Smooth muscle cell (in vitro differentiated cells): Measurements from ENCODE around the gene ATG16L2. TPM values are rescaled to one million over a fixed set of nuclear protein-coding genes. Genes with fewer than 3 reads are reported as not detected.

Source experiments
- DNase-seq: peaks from one replicate; lab custom pipeline; 2025; ENCODE audit not compliant: unreplicated experiment; lab: John Stamatoyannopoulos, UW
- H2AFZ ChIP-seq: fragments of 200-600 bp; sonication (generic); 2 replicates; pipeline ENCODE4 v1.6.0; 2016; ENCODE audit warnings: antibody characterized with exemption, low read depth, mild to moderate bottlenecking
- H3F3A ChIP-seq: fragments of 200-600 bp; sonication (generic); 2 replicates; pipeline ENCODE4 v1.6.0; 2017; ENCODE audit warnings: antibody characterized with exemption, low read depth
- H3K27ac ChIP-seq: fragments of 200-600 bp; sonication (generic); 2 replicates; pipeline ENCODE4 v1.5.1; 2016; ENCODE audit warnings: low read depth, mild to moderate bottlenecking
- H3K27me3 ChIP-seq: fragments of 200-600 bp; sonication (generic); 2 replicates; pipeline ENCODE4 v1.6.1; 2016; ENCODE audit warnings: low read depth, mild to moderate bottlenecking
- H3K36me3 ChIP-seq: fragments of 200-600 bp; sonication (generic); 2 replicates; pipeline ENCODE4 v1.5.1; 2016; ENCODE audit warnings: low read depth
- H3K4me1 ChIP-seq: fragments of 200-600 bp; sonication (generic); 2 replicates; pipeline ENCODE4 v1.5.1; 2016; ENCODE audit warnings: low read depth
- H3K4me2 ChIP-seq: fragments of 200-600 bp; sonication (generic); 2 replicates; pipeline ENCODE4 v1.6.0; 2016; ENCODE audit warnings: mild to moderate bottlenecking
- H3K4me3 ChIP-seq: fragments of 200-600 bp; sonication (generic); 2 replicates; pipeline ENCODE4 v1.5.1; 2016; ENCODE audit warnings: mild to moderate bottlenecking
- H3K79me2 ChIP-seq: fragments of 200-600 bp; sonication (generic); 2 replicates; pipeline ENCODE4 v1.6.0; 2016; ENCODE audit warnings: low read depth, mild to moderate bottlenecking
- H3K9ac ChIP-seq: fragments of 200-600 bp; sonication (generic); 2 replicates; pipeline ENCODE4 v1.6.0; 2016; ENCODE audit warnings: low read depth
- H3K9me3 ChIP-seq: fragments of 200-600 bp; sonication (generic); replicated peaks from 2 replicates; pipeline ENCODE4 v1.5.1; 2016; ENCODE audit warnings: low read depth
- H4K20me1 ChIP-seq: fragments of 200-600 bp; sonication (generic); 2 replicates; pipeline ENCODE4 v1.6.0; 2016; ENCODE audit warnings: low read depth
- WGBS: methylation state at CpG from one replicate; pipeline ENCODE4 v1.1.7; 2016; ENCODE audit warnings: low lambda C conversion rate; 5-methylcytosine and 5-hydroxymethylcytosine counted together
- polyA plus RNA-seq: library from polyadenylated mRNA; unstranded; fragments of >200 nt; fragmentation: Nextera tagmentation; extraction: Ambion mirVana; gene quantifications from 2 replicates; pipeline ENCODE4 v1.2.1, GENCODE V29; 2016
- total RNA-seq: library from RNA; depleted of rRNA; stranded (reverse); fragments of >200 nt; gene quantifications from 2 replicates; pipeline ENCODE4 v1.2.3, GENCODE V29; 2014
- TF ChIP-seq, protein P1 (sequence below): fragments of 200-600 bp; sonication (generic); IDR thresholded peaks from 2 replicates; pipeline ENCODE4 v1.5.1; 2017; ENCODE audit warnings: borderline replicate concordance, mild to moderate bottlenecking, antibody characterized with exemption; ENCODE audit not compliant: insufficient read depth, poor library complexity, severe bottlenecking

The ATG16L2 gene
- total and polyA plus RNA-seq, 2 experiments from 2014 or later = 7.4 to 9.3 TPM

DNA sequence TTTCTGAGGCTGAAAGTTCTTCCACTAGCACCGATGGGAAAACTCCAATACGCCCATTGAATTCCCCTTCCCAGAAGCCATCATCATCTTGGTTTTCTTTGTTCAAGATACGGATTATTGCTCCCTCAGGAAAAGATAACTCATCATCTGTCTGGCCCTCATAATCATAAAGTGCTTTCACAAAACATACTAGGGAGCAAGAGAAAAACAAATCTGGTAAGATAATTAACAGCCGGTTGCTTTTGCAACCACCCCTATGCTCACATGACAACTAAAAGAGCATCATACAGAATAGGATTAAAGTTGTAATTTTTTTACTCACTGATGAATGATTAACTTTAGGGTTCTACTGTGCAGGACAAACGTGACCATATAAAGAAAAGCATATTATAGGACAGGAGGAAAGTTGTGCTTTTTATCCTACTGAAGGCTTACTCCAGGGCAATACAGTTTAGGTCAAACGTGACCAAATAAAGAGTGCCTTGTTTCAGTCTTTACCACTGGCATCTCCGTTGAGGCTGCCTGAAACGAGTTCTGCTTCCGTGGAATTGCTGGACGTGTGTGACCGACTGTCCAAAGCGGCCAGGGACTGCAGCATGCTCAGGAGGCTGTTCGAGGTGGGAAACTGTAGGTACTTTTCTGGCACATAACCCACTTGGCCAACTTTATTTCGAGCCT is 28.6 kb downstream of the ATG16L2 start:
- Histone ChIP-seq H3K9me3 (no peaks in the 10 kb centered on the region), H3K79me2 (no peaks in the 10 kb centered on the region), H4K20me1 (no peaks in the 10 kb centered on the region), H3K27ac (peak overlapping the region; percentile 92), H3K4me1 (peaks cover 11% of the 10 kb centered on the region), H3K36me3 (no peaks in the 10 kb centered on the region), H3K9ac (no peak overlapping the region), H3K4me2 (no peak overlapping the region), H3K27me3 (no peaks in the 10 kb centered on the region), H3F3A (peaks cover 33% of the 10 kb centered on the region), H3K4me3 (no peak overlapping the region), H2AFZ (no peak overlapping the region)
- no peak for DNase-seq
- TF ChIP-seq, protein P1, sequence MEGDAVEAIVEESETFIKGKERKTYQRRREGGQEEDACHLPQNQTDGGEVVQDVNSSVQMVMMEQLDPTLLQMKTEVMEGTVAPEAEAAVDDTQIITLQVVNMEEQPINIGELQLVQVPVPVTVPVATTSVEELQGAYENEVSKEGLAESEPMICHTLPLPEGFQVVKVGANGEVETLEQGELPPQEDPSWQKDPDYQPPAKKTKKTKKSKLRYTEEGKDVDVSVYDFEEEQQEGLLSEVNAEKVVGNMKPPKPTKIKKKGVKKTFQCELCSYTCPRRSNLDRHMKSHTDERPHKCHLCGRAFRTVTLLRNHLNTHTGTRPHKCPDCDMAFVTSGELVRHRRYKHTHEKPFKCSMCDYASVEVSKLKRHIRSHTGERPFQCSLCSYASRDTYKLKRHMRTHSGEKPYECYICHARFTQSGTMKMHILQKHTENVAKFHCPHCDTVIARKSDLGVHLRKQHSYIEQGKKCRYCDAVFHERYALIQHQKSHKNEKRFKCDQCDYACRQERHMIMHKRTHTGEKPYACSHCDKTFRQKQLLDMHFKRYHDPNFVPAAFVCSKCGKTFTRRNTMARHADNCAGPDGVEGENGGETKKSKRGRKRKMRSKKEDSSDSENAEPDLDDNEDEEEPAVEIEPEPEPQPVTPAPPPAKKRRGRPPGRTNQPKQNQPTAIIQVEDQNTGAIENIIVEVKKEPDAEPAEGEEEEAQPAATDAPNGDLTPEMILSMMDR = no peak
- 71% methylated on average over 14 of the region's 14 CpGs for WGBS

DNA sequence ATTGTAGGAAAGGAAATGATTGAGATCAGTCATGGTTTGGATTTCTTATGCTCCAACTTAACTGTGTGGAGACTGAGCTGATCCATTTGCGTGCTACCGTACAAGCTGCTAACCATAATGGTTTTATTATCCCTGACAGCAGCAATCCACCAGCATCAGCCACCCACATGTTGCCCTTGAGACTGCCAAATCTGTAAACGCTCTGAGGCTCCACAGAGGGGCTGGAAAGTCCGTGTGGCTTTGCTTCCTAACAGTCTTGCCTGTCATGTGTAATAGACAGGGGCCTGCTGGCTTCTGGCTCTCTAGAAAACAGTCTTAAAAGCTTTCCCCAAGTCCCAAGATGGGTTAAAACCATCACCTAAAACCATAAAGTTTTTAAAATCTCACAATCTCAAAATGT is 30.1 kb downstream of the ATG16L2 start:
- Histone ChIP-seq H2AFZ (no peak overlapping the region), H3K79me2 (no peaks in the 10 kb centered on the region), H3F3A (peaks cover 31% of the 10 kb centered on the region), H3K27ac (peak overlapping the region; percentile 92), H4K20me1 (no peaks in the 10 kb centered on the region), H3K4me2 (peak overlapping the region; percentile 29), H3K9me3 (no peaks in the 10 kb centered on the region), H3K4me1 (peaks cover 11% of the 10 kb centered on the region), H3K36me3 (no peaks in the 10 kb centered on the region), H3K9ac (peak overlapping the region; percentile 55), H3K27me3 (no peaks in the 10 kb centered on the region), H3K4me3 (no peak overlapping the region)
- 8% methylated on average over 4 of the region's 4 CpGs for WGBS
- TF ChIP-seq, protein P1 = no peak
- DNase-seq = peak; percentile 29

GRCh38 chr11:72848846-72849466 is 34.7 kb downstream of the ATG16L2 start:
- no peaks in the 10 kb centered on the region for H3K9me3 ChIP-seq
- H2AFZ ChIP-seq = no peak overlapping the region
- TF ChIP-seq, protein P1 = peak; percentile 42
- H3K36me3 ChIP-seq = no peaks in the 10 kb centered on the region
- no peak overlapping the region for H3K9ac ChIP-seq
- WGBS = 61% methylated on average over 6 of the region's 6 CpGs
- H4K20me1 ChIP-seq = no peaks in the 10 kb centered on the region
- H3K27me3 ChIP-seq = no peaks in the 10 kb centered on the region
- DNase-seq = no peak
- no peaks in the 10 kb centered on the region for H3K79me2 ChIP-seq
- H3F3A ChIP-seq = peaks cover 3% of the 10 kb centered on the region
- H3K4me3 ChIP-seq = no peak overlapping the region
- no peak overlapping the region for H3K27ac ChIP-seq
- no peaks in the 10 kb centered on the region for H3K4me1 ChIP-seq
- no peak overlapping the region for H3K4me2 ChIP-seq
